GM10248 (cell line): Measurements from ENCODE around the gene DEPDC4.

Experiments used
- CTCF ChIA-PET: fragments of 300-600 bp; sonication (Branson Sonifier 250); formaldehyde crosslinking; extraction: SDS; loops from one replicate; lab custom pipeline; 2021; ENCODE audit warnings: antibody characterized with exemption; lab: Yijun Ruan, JAX
- POLR2A ChIA-PET: fragments of 350-650 bp; sonication (Branson Sonifier 250); formaldehyde crosslinking; extraction: SDS; loops from one replicate; lab custom pipeline; 2020; ENCODE audit warnings: antibody characterized with exemption; lab: Yijun Ruan, JAX
- DNase-seq: peaks from one replicate; pipeline ENCODE4 v3.0.0; 2012; ENCODE audit errors: extremely low spot score
- CTCF ChIP-seq: IDR thresholded peaks from 2 replicates; pipeline ENCODE4 v1.5.1; 2012; ENCODE audit warnings: mild to moderate bottlenecking, low read depth; ENCODE audit errors: extremely low read depth, missing control alignments, control extremely low read depth

DEPDC4 gene

GRCh38 chr12:100197486-100197885 lies 69.4 kb downstream of the DEPDC4 start:
- CTCF ChIA-PET, result interaction anchor here (4.0 kb wide), 1 partner anchor 13 kb away, joined by 19 read pairs; no protein-coding TSS in a partner anchor
- POLR2A ChIA-PET, result no interaction called here
- TF ChIP-seq CTCF, result no peak
- DNase-seq, result no peak

- POLR2A ChIA-PET, result no interaction called here
- CTCF ChIA-PET, result interaction anchor here (1.0 to 1.6 kb wide), 3 partner anchors 34 to 39 kb away, joined by 4 to 7 read pairs (median 4); no protein-coding TSS in a partner anchor
- no peak for DNase-seq
- TF ChIP-seq CTCF, result no peak
Measured at GRCh38 chr12:100193085-100193484, 73.8 kb downstream of the DEPDC4 start.
